Suppressor macrophage treated with lipopolysaccharide for 4 hours (primary cell): Measurements from ENCODE around the gene CYB5R3.

ENCODE experiments used
- DNase-seq: peaks from one replicate; pipeline ENCODE4 v3.0.0-alpha.2; 2020

Gene CYB5R3

GRCh38 chr22:42644422-42645340 is 4.5 kb downstream of the CYB5R3 start:
- DNase-seq: peak; percentile 35

- DNase-seq: no peak
Observed at GRCh38 chr22:42643634-42644421, 5.4 kb downstream of the CYB5R3 start.

DNA sequence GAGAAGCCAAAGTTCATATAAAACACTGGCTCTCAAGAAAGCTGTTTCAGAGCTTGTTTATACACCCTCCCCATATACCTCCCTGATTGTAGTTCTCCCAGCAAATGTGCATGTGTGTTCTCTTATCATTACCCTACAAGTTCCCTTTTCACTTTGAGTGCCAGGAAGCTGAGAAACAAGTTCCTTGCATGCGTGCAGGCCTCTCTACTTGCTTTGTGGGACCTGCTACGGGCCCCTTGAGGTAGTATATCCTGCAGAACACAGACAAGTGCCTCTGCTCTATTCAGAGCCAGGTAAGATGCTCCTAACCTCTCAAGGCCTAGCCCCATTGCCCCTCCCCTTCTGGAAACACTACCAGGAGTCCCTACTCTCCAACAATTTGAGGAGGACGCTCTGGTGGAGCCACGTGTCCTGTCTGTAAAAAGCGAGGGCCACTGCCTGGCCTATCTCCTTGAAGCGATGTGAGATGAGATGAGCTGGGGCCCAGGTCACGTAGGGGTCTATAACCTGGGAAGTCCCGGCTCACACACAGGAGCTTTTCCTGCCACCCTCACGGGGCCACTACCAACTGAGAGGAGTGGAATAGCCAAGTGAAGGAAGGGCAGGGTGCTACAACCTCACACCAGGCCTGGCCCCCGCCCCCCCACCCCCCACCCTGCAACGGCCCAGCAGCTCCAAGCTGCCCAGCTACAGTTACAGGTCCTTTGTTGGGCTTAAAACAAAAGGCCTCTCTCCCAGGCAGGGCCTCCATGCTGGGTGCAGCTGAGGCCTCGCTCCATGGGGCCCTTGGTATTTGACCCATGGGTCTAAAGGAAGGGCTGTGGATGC is 6.2 kb downstream of the CYB5R3 start:
- peak; percentile 44 for DNase-seq

- no peak for DNase-seq
Observed at GRCh38 chr22:42641801-42642413, 7.3 kb downstream of the CYB5R3 start.

- DNase-seq: no peak
Observed at GRCh38 chr22:42639541-42640241, 9.5 kb downstream of the CYB5R3 start.

DNA sequence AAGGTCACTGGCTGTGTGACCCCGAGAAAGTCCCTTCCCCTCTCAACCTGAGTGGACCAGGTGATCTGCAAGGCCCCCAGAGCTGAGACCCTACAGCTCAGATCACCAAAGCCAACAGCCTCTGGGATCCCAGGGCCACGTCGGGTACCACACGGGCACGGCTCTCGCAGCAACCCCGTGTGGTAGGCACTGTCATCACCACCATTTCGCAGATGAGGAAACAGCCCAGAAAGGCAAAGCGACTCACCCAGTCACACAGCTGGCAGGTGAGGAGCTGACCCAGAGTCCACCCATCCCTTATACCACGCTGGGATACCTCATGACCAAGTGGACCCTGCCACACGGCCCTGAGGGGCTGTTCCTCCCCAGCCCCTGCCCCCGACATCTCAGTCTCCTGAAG is 11.6 kb downstream of the CYB5R3 start:
- no peak for DNase-seq

DNA sequence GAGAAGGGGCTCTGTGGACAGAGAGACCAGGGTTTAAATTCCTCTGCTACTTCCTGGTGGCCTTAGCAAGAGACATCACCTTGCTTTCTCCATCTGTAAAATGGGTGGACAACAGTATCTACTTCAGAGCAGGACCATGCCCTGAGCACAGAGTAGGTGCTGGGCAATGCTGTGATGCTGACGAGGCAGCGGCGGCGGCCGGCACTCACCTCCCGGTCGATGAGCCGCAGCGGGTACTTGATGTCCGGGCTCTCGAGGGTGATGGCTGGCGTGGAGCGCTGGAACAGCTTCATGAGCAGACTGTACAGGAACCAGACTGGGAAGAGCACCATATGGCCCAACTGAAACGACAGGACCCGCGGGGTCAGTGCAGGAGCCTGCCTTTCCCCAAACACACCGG is 12.7 kb downstream of the CYB5R3 start:
- DNase-seq: no peak

DNA sequence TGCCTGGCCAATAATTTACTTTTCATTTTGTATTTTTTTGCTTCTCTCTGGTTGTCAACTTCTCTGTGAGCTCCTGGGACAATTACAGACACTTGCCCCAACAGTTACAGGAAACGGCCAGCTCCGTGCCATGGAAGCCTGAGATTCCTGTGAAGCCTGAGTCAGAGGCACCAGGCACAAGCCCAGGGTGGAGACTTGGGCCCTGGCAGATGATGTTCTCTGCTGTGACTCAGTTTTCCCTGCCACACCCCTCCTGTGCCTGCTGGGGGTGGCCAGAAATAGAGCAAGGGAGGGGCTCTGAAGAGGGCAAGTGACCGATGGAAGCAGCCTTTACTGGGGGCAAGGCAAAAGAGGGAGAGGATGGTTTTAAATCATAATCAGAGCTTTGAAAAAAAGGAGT is 13.7 kb downstream of the CYB5R3 start:
- no peak for DNase-seq

DNA sequence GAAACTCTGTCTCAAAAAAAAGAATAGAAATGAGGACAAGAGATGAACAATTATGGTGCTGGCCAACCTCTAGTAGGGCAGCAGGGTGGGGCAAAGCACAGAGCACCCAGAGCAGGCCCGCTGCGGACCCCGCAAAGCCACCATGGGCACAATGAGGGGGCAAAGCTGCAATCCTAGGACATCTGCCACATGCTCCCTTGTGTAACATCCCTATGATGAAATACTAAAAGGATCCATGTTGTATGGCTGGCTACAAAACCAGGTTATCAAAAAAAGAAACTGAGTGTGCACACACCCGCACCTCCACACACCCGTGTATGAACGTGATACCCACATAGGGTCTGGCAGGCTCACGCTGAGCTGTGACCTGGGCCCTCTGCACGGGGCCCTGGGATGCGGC is 16.2 kb downstream of the CYB5R3 start:
- no peak for DNase-seq

- no peak for DNase-seq
Observed at GRCh38 chr22:42632096-42632495, 17.1 kb downstream of the CYB5R3 start.

DNA sequence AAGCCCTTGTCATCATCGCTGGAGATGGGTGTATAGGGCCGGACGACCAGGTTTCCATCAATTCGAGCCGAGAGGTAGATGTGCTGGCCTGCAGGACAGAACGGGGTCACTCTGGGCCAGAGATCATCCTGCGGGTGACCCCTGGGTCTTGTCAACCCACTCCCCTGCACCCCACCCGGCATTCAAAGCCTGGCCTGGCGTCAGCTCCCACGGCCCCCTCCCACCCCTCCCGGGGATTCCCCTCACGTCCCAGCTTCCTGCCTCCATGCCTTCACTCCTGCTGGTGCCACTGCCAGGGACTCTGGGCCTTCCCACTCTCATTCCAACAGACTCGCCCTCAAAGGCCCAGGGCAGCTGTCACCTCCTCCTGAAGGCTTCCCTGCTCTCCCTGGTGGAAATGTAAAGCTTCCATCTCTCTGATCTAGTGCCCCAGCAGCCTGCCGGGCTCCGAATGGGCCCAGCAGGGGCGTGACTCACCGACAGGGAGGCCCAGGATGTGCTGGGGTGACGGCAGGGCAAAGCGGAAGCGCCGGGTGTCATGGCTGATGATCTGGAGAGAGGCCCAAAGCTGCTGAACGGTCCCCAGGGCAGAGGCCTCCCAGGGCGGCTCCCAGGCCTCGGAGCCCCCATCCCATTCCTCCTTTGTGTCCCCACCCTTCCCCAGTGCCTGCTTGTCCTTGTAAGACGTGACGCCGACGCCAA is 18.1 kb downstream of the CYB5R3 start:
- DNase-seq: no peak

DNA sequence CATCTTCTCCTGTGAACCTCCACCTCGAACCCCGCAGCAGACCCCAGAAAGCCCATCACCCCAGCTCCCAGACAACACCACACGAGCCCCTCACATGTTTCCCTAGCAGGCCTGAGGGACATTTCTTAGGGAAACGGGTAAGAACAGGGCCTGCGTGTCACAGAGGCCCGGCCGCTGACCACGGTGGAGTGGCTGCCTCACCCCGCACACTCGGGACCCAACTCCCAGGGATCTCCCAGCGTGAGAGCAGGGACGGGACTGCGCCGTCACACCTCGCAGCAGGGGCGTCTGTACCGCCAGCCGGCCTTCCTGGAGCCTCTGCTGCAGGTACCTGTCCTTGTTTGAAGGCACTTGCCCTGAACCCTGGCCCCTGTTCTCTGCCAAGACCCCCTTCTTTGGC is 19.0 kb downstream of the CYB5R3 start:
- DNase-seq: no peak

DNA sequence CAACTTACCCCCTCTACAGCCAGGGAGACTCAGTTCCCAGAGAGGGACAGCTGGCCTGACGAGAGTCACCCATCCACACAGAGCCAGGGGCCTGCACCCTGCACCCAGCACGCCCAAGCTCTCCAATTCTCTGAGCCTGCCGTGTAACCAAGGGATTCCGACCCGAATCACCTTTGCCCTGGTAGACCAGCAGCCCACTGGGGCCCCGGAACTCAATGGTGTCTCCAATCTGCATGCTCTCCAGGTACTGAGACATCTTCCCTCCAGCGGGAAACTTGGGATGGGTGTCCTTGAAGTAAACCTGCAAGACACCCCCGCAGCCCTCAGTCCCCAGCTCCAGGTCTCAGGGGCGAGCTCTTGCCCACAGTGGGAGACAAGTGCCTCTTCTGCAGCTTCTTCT is 21.2 kb downstream of the CYB5R3 start:
- DNase-seq: no peak

- no peak for DNase-seq
Observed at GRCh38 chr22:42626951-42627625, 22.1 kb downstream of the CYB5R3 start.

- DNase-seq: no peak
Observed at GRCh38 chr22:42626431-42626830, 22.8 kb downstream of the CYB5R3 start.

DNA sequence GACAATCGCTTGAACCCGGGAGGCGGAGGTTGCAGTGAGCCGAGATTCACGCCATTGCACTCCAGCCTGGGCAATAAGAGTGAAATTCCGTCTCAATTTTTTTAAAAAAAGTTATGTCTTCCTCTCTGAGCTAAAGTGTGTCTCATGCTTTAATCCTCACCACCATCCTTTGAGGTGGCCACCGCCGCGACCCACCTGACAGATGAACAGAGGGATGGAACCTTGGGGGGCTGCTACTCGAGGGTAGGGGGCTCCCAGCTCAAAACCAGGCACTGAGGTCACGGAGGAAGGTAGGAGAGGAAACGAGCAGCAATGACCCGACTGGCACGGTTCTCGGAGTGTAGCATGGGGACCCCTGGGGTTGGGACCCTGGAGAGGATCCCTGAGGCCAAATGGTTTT is 23.8 kb downstream of the CYB5R3 start:
- DNase-seq: no peak

DNA sequence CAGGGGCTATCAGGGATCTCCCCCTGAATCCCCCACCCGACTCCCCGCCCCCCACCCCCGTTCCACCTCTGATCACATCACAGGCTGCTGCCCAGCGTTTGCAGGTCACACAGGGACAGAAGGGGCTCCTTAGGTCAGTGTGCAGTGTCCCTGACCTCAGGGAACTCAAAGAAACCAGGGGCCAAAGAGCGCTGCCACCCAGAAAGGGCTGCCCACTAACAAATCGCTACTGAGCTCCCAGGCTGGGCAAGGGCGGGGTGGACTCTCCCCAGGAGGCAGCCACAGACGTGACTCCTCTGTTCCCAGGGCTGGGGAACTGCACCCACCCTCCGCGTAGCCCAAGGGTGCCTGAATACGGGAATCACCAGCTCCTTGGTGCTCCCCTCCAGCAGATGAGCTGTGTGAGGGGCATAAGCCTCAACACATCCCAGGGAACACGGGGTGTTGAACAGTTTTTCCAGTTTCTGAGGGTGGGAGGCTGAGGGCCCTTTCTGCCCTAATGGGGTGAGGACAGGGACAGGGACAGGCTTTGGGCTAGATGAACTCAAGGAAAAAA is 24.6 kb downstream of the CYB5R3 start:
- no peak for DNase-seq

- DNase-seq: no peak
Observed at GRCh38 chr22:42623756-42624441, 25.3 kb downstream of the CYB5R3 start.

DNA sequence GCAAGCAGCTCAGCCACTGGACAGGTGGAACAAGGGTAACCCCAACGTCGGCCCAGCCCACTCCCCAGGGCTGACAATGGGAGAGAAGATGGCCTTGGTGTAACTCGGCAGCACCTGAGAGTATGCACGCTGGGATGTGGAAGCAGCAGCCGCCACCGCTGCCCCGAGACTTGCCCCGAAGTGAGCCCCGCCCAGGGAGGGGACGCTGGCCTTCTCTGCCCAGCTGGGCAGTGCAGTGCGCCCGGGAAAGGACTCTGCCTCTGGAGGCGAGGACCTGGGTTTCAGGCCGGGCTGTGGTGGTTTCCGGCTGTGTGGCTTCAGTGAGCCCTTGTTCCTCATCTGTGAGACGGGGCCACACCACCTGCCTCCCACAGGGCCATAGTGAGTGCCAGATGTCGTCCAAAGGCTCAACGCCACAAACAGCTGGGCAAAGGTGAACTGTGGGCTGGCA is 25.9 kb downstream of the CYB5R3 start:
- DNase-seq: no peak
